LHCN-M2 (cell line): ENCODE measurements around the gene PRIMA1. TPM values are rescaled to one million over a fixed set of nuclear protein-coding genes. Genes with fewer than 3 reads are reported as not detected.

Experiments
- DNase-seq: peaks from one replicate; pipeline ENCODE4 v3.0.0-alpha.2; 2012; ENCODE audit warnings: low read depth
- total RNA-seq: library from RNA; depleted of rRNA; stranded (reverse); fragments of >200 nt; gene quantifications from 2 replicates; pipeline ENCODE4 v1.2.3, GENCODE V29; 2014

The PRIMA1 gene
- total RNA-seq, 1 experiment from 2014 or later: not detected

GRCh38 chr14:93797071-93797470 is 8.8 kb upstream of the PRIMA1 start:
- no peak for DNase-seq

GRCh38 chr14:93794756-93795155 is 6.5 kb upstream of the PRIMA1 start:
- no peak for DNase-seq

GRCh38 chr14:93793555-93794324 is 5.5 kb upstream of the PRIMA1 start:
- DNase-seq: no peak

- DNase-seq: no peak
Observed at GRCh38 chr14:93792391-93792790, 4.1 kb upstream of the PRIMA1 start.

GRCh38 chr14:93790966-93791365 is 2.7 kb upstream of the PRIMA1 start:
- DNase-seq: no peak

GRCh38 chr14:93789228-93790130 is 1.2 kb upstream of the PRIMA1 start:
- no peak for DNase-seq

- DNase-seq: no peak
Observed at GRCh38 chr14:93788543-93789227, 400 bp upstream of the PRIMA1 start.

- DNase-seq: no peak
Observed at GRCh38 chr14:93787465-93788292, 606 bp downstream of the PRIMA1 start.

- DNase-seq: no peak
Observed at GRCh38 chr14:93785423-93785822, 2.9 kb downstream of the PRIMA1 start.

- no peak for DNase-seq
Observed at GRCh38 chr14:93784878-93785277, 3.4 kb downstream of the PRIMA1 start.

GRCh38 chr14:93780813-93781400 is 7.4 kb downstream of the PRIMA1 start:
- DNase-seq: no peak

- DNase-seq: no peak
Observed at GRCh38 chr14:93778856-93779629, 9.2 kb downstream of the PRIMA1 start.

- no peak for DNase-seq
Observed at GRCh38 chr14:93778453-93778852, 9.8 kb downstream of the PRIMA1 start.

- no peak for DNase-seq
Observed at GRCh38 chr14:93775744-93776143, 12.5 kb downstream of the PRIMA1 start.

GRCh38 chr14:93775158-93775557 is 13.1 kb downstream of the PRIMA1 start:
- no peak for DNase-seq

GRCh38 chr14:93772263-93772662 is 16.0 kb downstream of the PRIMA1 start:
- no peak for DNase-seq

GRCh38 chr14:93765970-93766369 is 22.3 kb downstream of the PRIMA1 start:
- DNase-seq: no peak

GRCh38 chr14:93765155-93765554 is 23.1 kb downstream of the PRIMA1 start:
- DNase-seq: no peak

- DNase-seq: no peak
Observed at GRCh38 chr14:93764211-93764659, 24.1 kb downstream of the PRIMA1 start.
